ENCODE results near the gene PRSS53.
"Not testable (repeated sequence)": the region's sequence is repeated elsewhere in the genome, so short reads cannot be mapped to it uniquely, and the experiment has no call there.

PRSS53 gene

GRCh38 chr16:31117384-31118222, 28.9 kb upstream of the PRSS53 start, which contains the start of gene KAT8:
KAT8 (plus strand) TSS chr16:31117664; CDS start chr16:31117682, 18 bp downstream.
- DNase-seq: peak; percentile 89

- DNase-seq: no peak
These were observed 25.7 kb upstream of the PRSS53 start for GRCh38 chr16:31114468-31114867.

GRCh38 chr16:31113121-31114120, 24.7 kb upstream of the PRSS53 start:
- no peak for DNase-seq

- DNase-seq: no peak
These were observed 24.0 kb upstream of the PRSS53 start for GRCh38 chr16:31112711-31113110.

GRCh38 chr16:31111881-31112466, 23.2 kb upstream of the PRSS53 start:
- DNase-seq: no peak

GRCh38 chr16:31110106-31111034, 21.6 kb upstream of the PRSS53 start:
- no peak for DNase-seq

GRCh38 chr16:31109622-31110021, 20.9 kb upstream of the PRSS53 start:
- no peak for DNase-seq

GRCh38 chr16:31108794-31109558, 20.2 kb upstream of the PRSS53 start:
- DNase-seq: no peak

GRCh38 chr16:31108035-31108793, 19.5 kb upstream of the PRSS53 start, which contains the start of gene BCKDK:
BCKDK (plus strand) TSS chr16:31108386; CDS start chr16:31109224, 838 bp downstream.
- DNase-seq: no peak

GRCh38 chr16:31107465-31107867, 18.7 kb upstream of the PRSS53 start:
- DNase-seq: no peak

GRCh38 chr16:31106509-31107464, 18.0 kb upstream of the PRSS53 start:
- DNase-seq: no peak

GRCh38 chr16:31105677-31106213, 17.0 kb upstream of the PRSS53 start:
- peak; percentile 53 for DNase-seq

- not testable (repeated sequence) for DNase-seq
These were observed 12.3 kb upstream of the PRSS53 start for GRCh38 chr16:31100876-31101641.

- no peak for DNase-seq
These were observed 11.3 kb upstream of the PRSS53 start for GRCh38 chr16:31099860-31100638.

GRCh38 chr16:31094424-31095120, 5.8 kb upstream of the PRSS53 start, which contains the start of gene VKORC1:
VKORC1 (minus strand) TSS chr16:31094797; CDS start chr16:31094729, 68 bp downstream.
- peak; percentile 95 for DNase-seq

- DNase-seq: no peak
These were observed 5.3 kb upstream of the PRSS53 start for GRCh38 chr16:31094088-31094423.

Measured in NCI-H2029 treated with DMSO at 0.1 percent for 48 hours (cell line).